Astrocyte of the cerebellum (primary cell): ENCODE measurements around the gene RAB3C.

ENCODE experiments used
- DNase-seq: peaks from one replicate; pipeline ENCODE4 v3.0.0-alpha.2; 2011; ENCODE audit warnings: low read depth
- H3K4me3 ChIP-seq: 2 replicates; pipeline ENCODE4 v1.5.1; 2011; ENCODE audit warnings: mild to moderate bottlenecking, low read depth, low read length, moderate library complexity
- in situ Hi-C: cut with HindIII; loops from 2 replicates; pipeline ENCODE4 v1.10.0; 2017; ENCODE audit warnings: low sequenced_read_pairs
- TF ChIP-seq, protein P1 (sequence below): IDR thresholded peaks from 2 replicates; pipeline ENCODE4 v1.5.1; 2012; ENCODE audit warnings: low read length, low read depth, moderate library complexity, mild to moderate bottlenecking; ENCODE audit errors: missing control alignments

The RAB3C gene

DNA sequence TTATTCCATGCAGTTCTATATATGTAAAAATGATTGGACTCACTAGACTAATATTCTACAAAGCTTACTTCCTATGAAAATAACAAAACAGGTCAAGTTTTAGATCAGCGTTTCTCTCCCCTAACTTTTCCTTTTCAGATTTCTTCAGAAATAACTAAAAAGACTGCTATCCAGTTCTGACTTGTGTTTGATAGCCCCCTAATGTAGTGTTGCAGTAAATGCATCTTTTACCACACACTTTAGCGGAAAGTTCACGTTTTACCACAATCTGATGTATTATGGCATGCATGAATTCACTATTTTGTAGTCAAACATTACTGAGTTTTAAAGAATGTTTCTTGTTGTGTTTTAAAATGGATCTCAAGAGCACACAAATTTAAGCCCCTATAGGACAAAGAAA lies 292.7 kb downstream of the RAB3C start:
- H3K4me3 ChIP-seq: no peak overlapping the region
- no peak for DNase-seq
- in situ Hi-C loops: no loop called here
- TF ChIP-seq, protein P1, sequence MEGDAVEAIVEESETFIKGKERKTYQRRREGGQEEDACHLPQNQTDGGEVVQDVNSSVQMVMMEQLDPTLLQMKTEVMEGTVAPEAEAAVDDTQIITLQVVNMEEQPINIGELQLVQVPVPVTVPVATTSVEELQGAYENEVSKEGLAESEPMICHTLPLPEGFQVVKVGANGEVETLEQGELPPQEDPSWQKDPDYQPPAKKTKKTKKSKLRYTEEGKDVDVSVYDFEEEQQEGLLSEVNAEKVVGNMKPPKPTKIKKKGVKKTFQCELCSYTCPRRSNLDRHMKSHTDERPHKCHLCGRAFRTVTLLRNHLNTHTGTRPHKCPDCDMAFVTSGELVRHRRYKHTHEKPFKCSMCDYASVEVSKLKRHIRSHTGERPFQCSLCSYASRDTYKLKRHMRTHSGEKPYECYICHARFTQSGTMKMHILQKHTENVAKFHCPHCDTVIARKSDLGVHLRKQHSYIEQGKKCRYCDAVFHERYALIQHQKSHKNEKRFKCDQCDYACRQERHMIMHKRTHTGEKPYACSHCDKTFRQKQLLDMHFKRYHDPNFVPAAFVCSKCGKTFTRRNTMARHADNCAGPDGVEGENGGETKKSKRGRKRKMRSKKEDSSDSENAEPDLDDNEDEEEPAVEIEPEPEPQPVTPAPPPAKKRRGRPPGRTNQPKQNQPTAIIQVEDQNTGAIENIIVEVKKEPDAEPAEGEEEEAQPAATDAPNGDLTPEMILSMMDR: no peak

DNA sequence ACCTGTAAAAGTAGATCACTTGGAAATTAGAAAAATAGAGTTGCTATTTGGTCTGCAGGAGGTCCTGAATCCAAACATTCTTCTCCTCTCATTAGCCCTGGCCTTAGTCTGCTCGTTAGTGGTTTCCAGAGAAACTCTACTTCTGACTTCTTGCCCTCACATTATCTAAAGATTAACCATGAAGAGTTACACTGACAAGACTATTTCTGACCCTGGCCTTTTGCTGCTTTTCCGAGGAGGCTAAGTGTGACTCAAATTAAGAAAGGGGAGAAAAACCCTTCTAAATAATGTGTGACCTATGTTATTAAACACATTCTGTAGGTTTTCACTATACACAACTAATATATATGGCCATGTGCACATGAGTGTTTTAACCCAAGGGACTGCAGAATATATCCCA lies 302.4 kb downstream of the RAB3C start:
- TF ChIP-seq, protein P1: no peak
- DNase-seq: no peak
- in situ Hi-C loops: no loop called here
- no peak overlapping the region for H3K4me3 ChIP-seq

DNA sequence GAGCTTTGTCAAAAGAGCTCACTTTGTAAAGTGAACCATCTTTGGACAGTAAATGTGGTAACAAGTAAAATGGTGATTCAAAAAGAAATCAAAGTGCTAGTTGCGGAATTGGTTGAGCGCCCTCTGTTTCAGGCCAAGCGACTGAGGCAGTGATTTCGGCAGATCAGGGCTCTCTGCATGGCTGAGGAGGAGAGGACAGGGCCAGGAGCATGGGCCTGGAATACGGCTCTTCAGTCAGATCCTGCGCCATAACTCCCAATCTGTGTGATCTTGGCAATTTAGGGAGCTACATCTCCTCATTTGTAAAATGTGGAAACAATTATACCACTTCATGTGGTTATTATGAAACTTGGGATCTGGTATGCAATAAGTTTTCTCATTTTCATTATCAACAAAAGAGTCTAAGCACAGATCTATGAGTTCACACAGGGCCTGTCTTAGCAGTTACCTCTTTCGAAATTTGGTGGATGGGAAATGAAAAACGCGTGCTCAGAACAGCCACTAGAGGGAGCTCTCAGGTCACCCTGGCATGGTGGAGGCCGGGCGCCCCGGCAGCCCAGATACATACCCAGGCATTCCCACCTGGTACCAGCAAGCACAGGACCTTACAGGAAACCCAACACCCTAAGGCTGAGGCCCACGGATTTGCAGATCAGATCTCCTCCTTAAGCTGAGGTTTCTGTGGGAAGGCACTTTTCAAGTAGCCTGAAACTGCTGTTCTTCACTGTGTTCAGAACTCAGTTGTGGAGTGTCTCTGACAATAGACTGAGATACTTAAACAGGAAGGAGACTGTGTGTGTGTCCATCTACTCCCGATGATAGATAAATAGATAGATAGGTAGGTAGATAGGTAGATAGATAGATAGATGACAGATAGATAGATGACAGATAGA lies 303.7 kb downstream of the RAB3C start:
- peak; percentile 36 for DNase-seq

DNA sequence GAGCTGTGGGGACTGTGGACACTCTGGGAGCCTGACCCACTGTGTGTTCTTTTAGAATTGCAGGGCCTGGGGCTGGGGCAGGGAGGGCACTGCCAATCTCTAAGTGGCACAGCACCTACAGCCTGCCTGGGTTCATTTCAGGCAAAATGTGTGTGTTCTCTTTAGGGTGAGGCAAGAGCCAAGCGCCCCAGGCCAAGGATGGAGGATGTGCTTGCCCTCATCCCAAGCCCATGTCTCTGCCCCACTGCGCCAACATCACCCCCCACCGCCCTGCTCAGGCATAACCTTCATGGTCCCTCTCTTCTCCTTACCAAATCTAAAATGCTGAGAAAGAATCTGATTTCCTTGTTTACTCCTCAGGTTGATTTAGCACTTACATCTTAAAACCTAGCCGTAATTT lies 304.4 kb downstream of the RAB3C start:
- in situ Hi-C loops: no loop called here
- TF ChIP-seq, protein P1: no peak
- DNase-seq: no peak
- H3K4me3 ChIP-seq: no peak overlapping the region

More for the DNA sequence above, 303.7 kb downstream of the RAB3C start:
- TF ChIP-seq, protein P1: peak; percentile 91
- H3K4me3 ChIP-seq: no peak overlapping the region
- in situ Hi-C loops: no loop called here

DNA sequence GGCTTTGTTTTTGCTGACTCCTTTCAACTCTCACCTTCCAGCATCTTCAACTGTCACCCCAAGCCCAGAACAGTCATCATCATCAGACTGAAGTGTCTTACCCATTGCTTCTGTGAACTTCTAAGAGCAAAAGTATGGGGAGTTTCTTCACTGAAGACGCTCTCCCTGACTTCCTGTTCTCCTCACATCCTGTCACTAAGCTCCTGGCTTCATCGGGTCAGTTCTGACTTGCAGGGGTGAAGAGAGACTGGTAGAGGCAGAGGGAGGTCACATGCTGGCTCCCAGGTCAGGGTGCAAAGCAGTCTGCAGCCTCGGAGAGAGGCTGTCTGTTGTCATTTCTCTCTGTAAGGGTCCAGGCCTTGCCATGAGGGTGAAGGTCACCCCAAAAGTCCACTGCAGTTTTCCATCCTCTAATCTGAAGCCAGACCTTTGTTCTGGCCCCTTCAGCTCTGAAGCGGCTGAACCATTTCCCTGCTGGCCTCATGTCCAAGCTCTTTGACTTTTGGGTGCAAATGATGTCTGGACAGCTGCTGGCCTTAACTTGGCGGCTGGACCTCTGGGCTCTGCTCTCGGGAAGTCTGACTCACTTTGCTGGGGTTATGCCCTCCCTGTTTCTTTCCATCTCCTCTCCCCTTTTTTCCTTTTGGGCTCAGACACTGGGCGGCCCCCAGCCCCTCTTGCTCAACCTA lies 305.0 kb downstream of the RAB3C start:
- TF ChIP-seq, protein P1: no peak
- in situ Hi-C loops: no loop called here
- H3K4me3 ChIP-seq: no peak overlapping the region
- no peak for DNase-seq

DNA sequence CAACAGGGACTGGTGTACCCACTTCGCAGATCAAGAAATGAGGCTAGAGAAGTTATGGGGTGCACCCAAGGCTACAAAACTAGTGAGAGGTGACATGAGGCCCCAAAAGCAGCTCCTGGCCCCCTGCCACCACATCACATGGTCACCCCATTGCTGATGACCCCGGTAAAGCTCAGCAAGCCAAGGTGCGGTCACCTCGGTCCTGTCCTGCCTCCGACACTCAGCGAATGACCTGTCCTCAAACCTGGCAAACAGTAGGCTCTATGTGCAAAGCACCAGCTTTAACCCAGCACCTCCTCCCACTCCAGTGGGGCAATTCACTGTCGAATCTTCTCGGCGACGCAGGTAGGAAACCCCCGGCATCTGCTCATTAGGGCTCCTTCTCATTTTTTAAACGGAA lies 307.4 kb downstream of the RAB3C start:
- in situ Hi-C loops: no loop called here
- no peak overlapping the region for H3K4me3 ChIP-seq
- TF ChIP-seq, protein P1: no peak
- no peak for DNase-seq
